Measurements from ENCODE around the gene PRKRA.
"Not testable (repeated sequence)": the region's sequence is repeated elsewhere in the genome, so short reads cannot be mapped to it uniquely, and the experiment has no call there.

The PRKRA gene

DNA sequence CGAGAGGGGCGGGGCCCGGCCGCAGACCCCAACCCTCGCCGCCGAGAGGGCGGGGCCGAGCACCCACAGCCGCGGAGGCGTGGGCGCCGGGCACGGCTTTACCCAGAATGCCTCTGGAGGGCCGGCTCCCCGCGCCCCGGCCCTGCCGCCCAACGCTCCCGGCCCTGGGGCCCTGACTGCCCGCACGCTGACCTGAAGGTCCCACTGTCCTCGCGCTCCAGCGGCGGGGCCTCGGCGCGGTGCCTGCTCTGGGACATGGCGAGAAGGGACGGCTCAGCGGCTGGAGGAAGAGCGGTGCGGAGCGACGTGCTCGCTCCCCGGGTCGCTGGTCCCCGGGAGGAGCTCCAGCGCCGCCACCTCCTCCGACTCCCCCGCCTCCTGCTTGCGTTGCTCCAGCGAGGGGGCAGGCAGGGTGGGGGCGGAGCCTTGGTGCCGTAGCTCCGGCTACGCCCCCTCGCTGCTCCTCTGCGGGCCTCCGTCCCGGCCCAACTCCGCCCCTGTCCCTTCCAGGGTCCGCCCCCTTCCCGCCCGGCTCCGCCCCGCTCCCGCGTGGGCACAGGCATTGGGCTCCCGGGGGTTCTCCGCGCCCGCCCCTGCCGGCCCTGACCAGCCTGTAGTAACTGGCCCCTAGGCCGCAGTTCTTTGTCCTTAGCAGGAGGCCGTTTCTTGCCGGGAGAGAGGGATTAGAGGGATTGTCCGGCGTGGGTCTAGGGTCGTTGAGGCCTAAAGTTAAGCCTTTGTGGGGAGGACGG lies at the start of gene PRKRA, which contains the start of gene PJVK:
TSS of gene PRKRA (minus strand) at position 402 of the 752 bp plus-strand sequence. CDS start at position 257, 145 bp downstream.
TSS of gene PJVK (plus strand) at position 605 of the 752 bp plus-strand sequence. CDS start 2,032 bp downstream, outside the sequence.
- DNase-seq (ENCODE audit: low read depth), result peak; percentile 64

GRCh38 chr2:178499640-178500039 lies 48.7 kb upstream of the PRKRA start:
- no peak for DNase-seq (ENCODE audit: low read depth)

DNA sequence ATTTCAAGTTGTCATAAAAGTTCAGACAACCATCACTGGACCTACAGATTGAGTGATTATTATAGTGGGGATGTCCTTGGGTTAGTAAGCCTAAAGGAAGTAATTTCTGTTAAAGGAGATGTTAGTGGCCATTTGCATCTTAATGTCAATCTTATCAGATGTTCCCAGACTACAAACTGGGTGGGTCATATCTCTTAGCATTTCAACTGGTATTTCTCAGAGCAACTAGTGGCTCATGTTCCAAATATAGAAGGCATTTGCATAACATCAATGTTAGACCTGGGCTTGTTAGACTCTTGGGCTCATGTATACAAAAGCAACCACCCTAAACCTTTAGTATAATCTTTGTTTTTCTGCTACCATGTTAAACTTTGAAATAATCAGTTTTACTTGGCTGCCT lies 47.2 kb upstream of the PRKRA start:
- DNase-seq (ENCODE audit: low read depth), result no peak

GRCh38 chr2:178496049-178496448 lies 45.1 kb upstream of the PRKRA start:
- DNase-seq (ENCODE audit: low read depth), result no peak

DNA sequence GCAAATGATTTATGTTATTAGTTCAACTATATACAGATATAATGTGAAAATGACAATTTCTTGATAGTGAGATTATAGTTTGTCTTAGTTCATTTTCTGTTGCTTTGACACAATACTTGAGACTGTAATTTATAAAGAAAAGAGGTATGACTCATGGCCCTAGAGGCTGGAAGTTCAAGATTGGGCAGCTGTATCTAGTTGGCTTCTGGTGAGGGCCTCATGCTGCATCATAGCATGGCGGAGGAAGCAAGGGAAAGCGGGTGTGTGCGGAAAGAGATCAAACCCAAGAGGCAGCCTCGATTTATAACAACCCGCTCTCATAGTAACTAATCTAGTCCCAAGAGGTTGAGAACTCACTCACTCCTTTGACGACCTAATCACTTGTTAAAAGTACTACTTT lies 40.6 kb upstream of the PRKRA start:
- no peak for DNase-seq (ENCODE audit: low read depth)

- no peak for DNase-seq (ENCODE audit: low read depth)
Measured at GRCh38 chr2:178485356-178485755, 34.4 kb upstream of the PRKRA start.

DNA sequence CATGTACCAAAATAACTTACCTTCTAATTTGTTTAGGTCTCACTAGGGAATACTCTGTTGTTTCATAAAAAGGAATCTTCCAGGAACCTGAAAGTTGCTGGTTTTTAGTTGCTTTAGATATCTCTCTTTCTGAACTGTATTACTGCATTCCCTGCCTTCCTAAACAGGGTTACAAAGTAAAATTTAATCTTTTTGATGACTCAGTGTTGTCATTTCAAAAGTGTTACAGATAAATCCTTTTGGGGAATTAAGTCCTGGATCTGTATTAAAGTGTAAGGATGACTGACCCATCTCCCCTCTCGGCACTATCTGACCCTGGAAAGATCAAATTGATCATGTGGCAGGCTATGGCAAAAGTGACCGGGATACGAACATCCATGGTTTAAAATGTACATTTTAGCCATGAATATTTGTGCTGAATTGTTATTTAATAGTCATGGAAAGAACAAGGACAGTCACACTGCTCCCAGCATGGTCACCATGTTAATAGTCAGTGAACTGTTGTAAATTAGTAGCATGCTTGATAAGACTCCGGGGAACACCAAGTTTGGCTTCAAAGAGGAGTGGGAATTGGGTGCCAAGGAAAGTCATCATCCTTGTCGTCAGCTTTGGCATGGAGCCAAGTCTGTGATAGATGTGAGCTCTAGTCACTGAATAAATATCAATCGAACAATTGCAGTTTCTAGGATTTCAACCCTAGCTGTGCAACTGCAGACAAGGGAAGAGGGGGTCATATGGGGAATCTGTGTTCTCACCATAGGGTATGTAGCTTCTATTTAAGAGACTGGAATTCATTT lies 33.5 kb upstream of the PRKRA start:
- no peak for DNase-seq (ENCODE audit: low read depth)

DNA sequence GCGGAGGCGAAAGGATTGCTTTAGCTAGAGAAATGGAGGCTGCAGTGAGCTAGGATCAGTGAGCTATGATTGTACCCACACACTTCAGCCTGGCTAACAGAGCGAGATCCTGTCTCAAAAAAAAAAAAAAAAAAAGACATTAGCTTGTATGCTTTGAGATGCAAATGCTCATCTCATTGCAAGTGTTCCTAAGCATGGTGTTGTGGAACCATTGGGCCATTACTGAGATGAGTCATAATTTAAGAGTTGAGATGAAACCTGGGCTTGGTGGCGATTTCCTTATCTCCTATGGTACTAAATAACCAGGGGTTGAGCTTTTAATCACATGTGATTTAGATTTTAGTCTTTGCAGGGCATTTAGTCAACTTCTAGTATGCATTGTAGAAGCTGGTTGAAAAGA lies 31.5 kb upstream of the PRKRA start:
- no peak for DNase-seq (ENCODE audit: low read depth)

DNA sequence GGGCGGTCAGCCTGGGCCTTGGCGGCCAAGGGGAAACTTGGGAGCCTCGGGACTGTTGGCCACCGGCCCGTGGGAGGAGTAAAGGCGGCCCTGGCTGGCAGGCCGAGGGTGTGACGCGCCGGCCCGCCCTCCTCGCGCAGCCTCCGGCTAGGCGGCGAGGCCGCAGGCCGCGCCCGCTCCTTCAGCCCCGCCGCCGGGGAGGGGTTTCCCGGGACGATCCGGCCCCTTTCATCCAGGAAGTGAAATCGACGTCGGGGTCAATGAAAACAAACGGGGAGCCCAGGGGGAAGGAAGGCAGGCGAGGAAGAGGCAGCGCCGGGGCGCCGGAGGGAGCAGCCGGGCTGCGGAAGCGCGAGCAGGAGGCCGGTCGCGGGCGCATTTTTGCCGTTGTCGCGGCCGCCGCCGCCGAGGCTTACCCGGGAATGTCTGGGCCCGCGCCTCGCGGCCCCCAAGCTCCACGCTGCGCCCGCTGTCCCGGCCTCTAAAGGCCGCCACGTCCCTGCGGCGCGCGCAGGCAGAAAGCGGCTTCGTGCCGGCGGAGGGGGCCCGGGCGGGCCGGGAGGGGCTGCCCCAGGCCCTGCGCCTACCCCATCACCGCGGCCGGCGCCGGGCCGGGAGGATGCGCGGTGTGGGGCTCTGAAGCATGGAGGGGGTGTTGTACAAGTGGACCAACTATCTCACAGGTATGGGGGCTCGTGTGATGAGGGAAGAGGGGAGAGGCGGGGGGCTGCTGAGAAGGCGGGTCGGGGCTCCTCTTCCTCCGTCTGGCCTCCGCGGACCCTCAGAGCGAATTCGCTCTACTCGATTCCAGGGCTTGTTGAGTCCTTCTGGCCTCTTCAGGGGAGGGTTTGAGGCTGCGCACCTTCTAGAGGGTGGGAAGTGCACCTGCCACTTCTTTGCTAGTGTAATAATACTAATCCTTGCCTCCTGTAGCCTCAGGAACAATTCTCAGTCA lies 29.5 kb upstream of the PRKRA start, which contains the start of gene PLEKHA3:
TSS of gene PLEKHA3 (plus strand) at position 231 of the 955 bp plus-strand sequence. CDS start at position 644, 413 bp downstream.
- DNase-seq (ENCODE audit: low read depth), result peak; percentile 67

- no peak for DNase-seq (ENCODE audit: low read depth)
Measured at GRCh38 chr2:178479758-178480226, 28.8 kb upstream of the PRKRA start.

DNA sequence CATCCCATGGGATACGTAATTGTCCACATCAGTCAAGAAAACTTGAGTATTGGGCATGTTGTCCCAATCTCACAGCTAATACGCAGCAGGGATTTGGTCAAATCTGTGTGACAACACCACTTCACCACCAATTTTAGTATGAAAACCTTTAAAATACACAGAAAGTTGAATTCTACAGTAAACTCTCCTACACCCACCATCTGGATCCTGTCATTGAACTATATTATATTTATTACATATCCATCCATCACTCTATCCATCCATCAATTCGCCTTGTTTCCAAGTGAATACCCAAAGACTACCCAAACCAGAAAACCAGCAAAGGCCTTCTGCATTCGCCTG lies 28.3 kb upstream of the PRKRA start:
- no peak for DNase-seq (ENCODE audit: low read depth)

GRCh38 chr2:178478439-178479274 lies 27.7 kb upstream of the PRKRA start, which contains the start of gene FKBP7:
FKBP7 (minus strand) TSS chr2:178478600; CDS start chr2:178478499, 101 bp downstream.
- no peak for DNase-seq (ENCODE audit: low read depth)

- no peak for DNase-seq (ENCODE audit: low read depth)
Measured at GRCh38 chr2:178478130-178478438, 27.1 kb upstream of the PRKRA start.

GRCh38 chr2:178477443-178478129 lies 26.6 kb upstream of the PRKRA start:
- DNase-seq (ENCODE audit: low read depth), result no peak

- DNase-seq (ENCODE audit: low read depth), result no peak
Measured at GRCh38 chr2:178476477-178476876, 25.5 kb upstream of the PRKRA start.

DNA sequence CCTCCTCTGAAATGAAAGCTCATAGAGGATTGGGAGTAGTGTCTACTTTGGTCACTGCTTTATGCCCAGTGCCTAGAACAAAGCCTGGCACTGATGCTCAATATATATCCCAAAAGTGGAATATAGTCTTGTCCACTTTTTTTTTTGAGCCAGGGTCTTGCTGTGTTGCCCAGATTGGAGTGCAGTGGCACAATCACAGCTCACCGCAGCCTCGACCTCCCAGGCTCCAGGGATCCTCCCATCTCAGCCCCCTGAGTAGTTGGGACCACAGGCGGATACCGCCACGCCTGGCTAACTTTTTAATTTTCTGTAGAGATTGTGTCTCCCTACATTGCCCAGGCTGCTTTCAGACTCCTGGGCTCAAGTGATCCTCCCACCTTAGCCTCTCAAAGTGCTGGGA lies 23.6 kb upstream of the PRKRA start:
- no peak for DNase-seq (ENCODE audit: low read depth)

- peak; percentile 15 for DNase-seq (ENCODE audit: low read depth)
Measured at GRCh38 chr2:178473931-178474330, 23.0 kb upstream of the PRKRA start.

DNA sequence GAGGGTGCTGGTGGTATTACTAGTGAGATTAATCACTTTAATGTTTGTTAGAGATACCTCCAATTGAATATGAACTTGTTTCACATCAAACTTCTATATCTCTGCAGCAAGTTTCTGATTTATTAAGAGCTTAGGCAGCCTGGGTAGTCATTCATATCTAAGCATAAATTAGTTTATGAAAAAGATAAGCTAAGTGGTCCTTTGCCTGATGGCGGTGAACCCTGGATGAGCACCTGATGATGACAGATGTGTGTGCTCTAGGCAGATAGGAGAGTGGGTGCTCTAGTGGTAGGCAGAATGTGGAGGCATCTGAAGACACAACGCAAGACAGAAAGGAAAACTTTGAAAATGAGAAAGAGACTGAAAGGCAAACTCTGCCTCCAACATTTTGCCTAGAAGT lies 22.4 kb upstream of the PRKRA start:
- no peak for DNase-seq (ENCODE audit: low read depth)

DNA sequence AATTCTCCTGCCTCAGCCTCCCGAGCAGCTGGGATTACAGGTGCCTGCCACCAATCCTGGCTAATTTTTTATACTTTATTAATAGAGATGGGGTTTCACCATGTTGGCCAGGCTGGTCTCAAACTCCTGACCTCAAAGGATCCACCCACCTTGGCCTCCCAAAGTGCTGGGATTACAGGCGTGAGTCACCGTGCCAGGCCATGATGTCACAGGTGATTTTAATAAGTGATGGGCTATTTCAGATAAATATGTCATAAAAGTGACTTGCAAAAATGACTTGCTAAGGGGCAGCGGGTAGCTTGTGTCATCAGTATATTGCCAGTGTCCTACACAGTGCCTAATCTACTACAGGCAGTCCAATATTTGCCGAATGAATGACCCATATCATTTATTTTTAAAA lies 20.3 kb upstream of the PRKRA start:
- not testable (repeated sequence) for DNase-seq (ENCODE audit: low read depth)

DNA sequence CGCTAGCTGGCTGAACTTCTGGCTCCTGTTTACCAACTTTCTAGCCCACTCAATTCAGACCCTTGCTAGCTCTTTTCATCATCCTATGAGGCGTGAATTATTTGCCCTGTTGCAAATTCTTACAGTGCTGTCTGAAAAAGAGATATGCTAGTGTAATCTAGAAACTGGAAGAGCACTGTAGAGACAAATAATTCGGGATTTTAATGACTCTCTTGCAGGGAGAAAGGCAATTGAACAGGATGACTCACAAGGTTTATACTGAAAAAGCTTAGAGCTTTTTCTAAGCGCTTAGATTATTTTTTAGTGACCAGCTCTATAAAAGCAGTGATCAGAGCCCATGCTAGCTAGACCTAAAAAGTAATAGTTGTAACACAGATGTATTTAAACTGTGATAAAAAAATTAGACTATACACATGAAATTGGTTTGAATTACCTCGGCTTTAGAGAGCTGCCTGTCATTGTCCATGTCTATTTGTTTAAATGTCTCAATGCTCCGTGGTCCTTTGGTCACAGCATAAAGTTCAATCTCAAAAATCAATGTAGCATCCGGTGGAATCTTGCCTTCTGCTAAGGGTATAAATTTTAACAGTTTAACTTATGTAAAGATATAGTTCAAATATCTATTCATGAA lies 18.4 kb upstream of the PRKRA start:
- DNase-seq (ENCODE audit: low read depth), result no peak

All from HS-27A (cell line).